GM12872 (cell line): ENCODE data around the gene AKAP17A.

Experiments
- CTCF ChIP-seq: IDR thresholded peaks from 3 replicates; pipeline ENCODE4 v1.5.1; 2011; ENCODE audit warnings: low read depth, mild to moderate bottlenecking, low read length, moderate library complexity; ENCODE audit not compliant: insufficient read depth

The AKAP17A gene

GRCh38 chrX:1618689-1619088 is 27.3 kb downstream of the AKAP17A start:
- no peak for TF ChIP-seq CTCF

- TF ChIP-seq CTCF, result no peak
These were observed 32.3 kb downstream of the AKAP17A start for GRCh38 chrX:1623691-1624090.

GRCh38 chrX:1629244-1629643 is 37.8 kb downstream of the AKAP17A start:
- no peak for TF ChIP-seq CTCF

GRCh38 chrX:1646009-1646408 is 54.6 kb downstream of the AKAP17A start:
- TF ChIP-seq CTCF, result no peak

GRCh38 chrX:1649621-1650020 is 58.2 kb downstream of the AKAP17A start:
- TF ChIP-seq CTCF, result no peak
